GM19240 (cell line): ENCODE data around the gene HOXC13.

ENCODE experiments used
- DNase-seq: peaks from one replicate; pipeline ENCODE4 v3.0.0; 2011; ENCODE audit warnings: low spot score; ENCODE audit not compliant: insufficient read length

HOXC13 gene

GRCh38 chr12:53938326-53939140 is at the start of gene HOXC13:
Gene HOXC13 (plus strand): TSS chr12:53938831. CDS start chr12:53938907, 76 bp downstream.
- DNase-seq = no peak

- DNase-seq = no peak
These were observed 48.5 kb upstream of the HOXC13 start for GRCh38 chr12:53890081-53890480.

GRCh38 chr12:53892762-53893395 is 45.8 kb upstream of the HOXC13 start:
- no peak for DNase-seq

- no peak for DNase-seq
These were observed 39.4 kb upstream of the HOXC13 start for GRCh38 chr12:53899230-53899629.

GRCh38 chr12:53907103-53907502 is 31.5 kb upstream of the HOXC13 start:
- no peak for DNase-seq

GRCh38 chr12:53916788-53917655 is 21.6 kb upstream of the HOXC13 start:
- DNase-seq = no peak

GRCh38 chr12:53924521-53925405 is 13.9 kb upstream of the HOXC13 start:
- DNase-seq = no peak

GRCh38 chr12:53927220-53928029 is 11.2 kb upstream of the HOXC13 start:
- DNase-seq = no peak

GRCh38 chr12:53928054-53928835 is 10.4 kb upstream of the HOXC13 start:
- no peak for DNase-seq

- DNase-seq = no peak
These were observed 9.1 kb upstream of the HOXC13 start for GRCh38 chr12:53929527-53929926.

- DNase-seq = no peak
These were observed 7.9 kb upstream of the HOXC13 start for GRCh38 chr12:53930591-53931255.

GRCh38 chr12:53931844-53932581 is 6.6 kb upstream of the HOXC13 start:
- DNase-seq = no peak

- no peak for DNase-seq
These were observed 5.7 kb upstream of the HOXC13 start for GRCh38 chr12:53932915-53933314.

GRCh38 chr12:53935383-53936341 is 3.0 kb upstream of the HOXC13 start:
- DNase-seq = no peak

GRCh38 chr12:53937099-53937498 is 1.5 kb upstream of the HOXC13 start:
- no peak for DNase-seq

GRCh38 chr12:53937596-53938325 is 870 bp upstream of the HOXC13 start:
- no peak for DNase-seq
